Measurements from ENCODE around the gene CHRNB4.

CHRNB4 gene

DNA sequence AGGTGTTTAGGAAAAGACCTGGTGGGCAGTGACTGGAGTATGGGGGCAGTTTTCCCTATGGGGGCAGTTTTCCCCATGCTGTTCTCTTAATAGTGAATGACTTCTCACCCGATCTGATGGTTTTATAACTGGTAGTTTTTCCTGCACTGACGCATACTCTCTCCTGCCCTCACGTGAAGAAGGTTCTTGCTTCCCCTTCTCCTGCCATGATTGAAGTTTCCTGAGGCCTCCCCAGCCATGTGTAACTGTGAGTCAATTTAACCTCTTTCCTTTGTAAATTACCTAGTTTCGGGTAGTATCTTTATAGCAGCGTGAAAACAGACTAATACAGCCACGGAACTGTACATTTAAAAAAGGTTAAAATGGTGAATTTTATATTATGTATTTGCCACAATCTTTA is 25.0 kb upstream of the CHRNB4 start:
- Histone ChIP-seq H4K91ac (ENCODE audit: low read depth, low read length) (no peak overlapping the region), H3K4me3 (ENCODE audit: low read depth, low read length) (no peak overlapping the region), H2BK12ac (ENCODE audit: low read length) (no peak overlapping the region), H3K14ac (ENCODE audit: low read length) (no peak overlapping the region), H3K4me2 (ENCODE audit: low read length) (no peak overlapping the region), H3K36me3 (ENCODE audit: control insufficient read depth in 1 of 2, insufficient read depth in 2 of 2, low read length in 2 of 2) (no peaks in the 10 kb centered on the region), H3K4me1 (ENCODE audit: control insufficient read depth in 1 of 2, insufficient read depth in 2 of 2, low read length in 2 of 2) (no peaks in the 10 kb centered on the region), H3K18ac (ENCODE audit: low read length) (no peak overlapping the region), H2BK120ac (ENCODE audit: insufficient read depth, low read length, poor library complexity) (no peak overlapping the region), H3K79me2 (ENCODE audit: control insufficient read depth, insufficient read depth, low read length, poor library complexity) (no peaks in the 10 kb centered on the region), H4K12ac (ENCODE audit: low read depth, low read length) (no peak overlapping the region), H3K27me3 (ENCODE audit: insufficient read depth, low read length) (no peaks in the 10 kb centered on the region), H3K9ac (ENCODE audit: low read length) (no peak overlapping the region), H2BK5ac (ENCODE audit: low read depth, low read length, poor library complexity) (no peak overlapping the region), H4K8ac (ENCODE audit: low read depth, low read length) (no peak overlapping the region), H3K79me1 (ENCODE audit: low read length) (no peaks in the 10 kb centered on the region), H2AK5ac (ENCODE audit: low read length) (no peak overlapping the region), H2AFZ (ENCODE audit: insufficient read depth, low read length, poor library complexity) (no peak overlapping the region), H3K4ac (ENCODE audit: low read depth, low read length) (no peak overlapping the region), H3K27ac (ENCODE audit: low read depth, low read length) (no peak overlapping the region), H3K9me3 (ENCODE audit: insufficient read depth, low read depth, low read length) (no peaks in the 10 kb centered on the region), H3K23ac (ENCODE audit: low read length) (no peak overlapping the region)
- no peak for DNase-seq
- no CpG with 5 or more reads among the region's 6 CpGs for WGBS (ENCODE audit: extremely low coverage, insufficient coverage, insufficient read length)

DNA sequence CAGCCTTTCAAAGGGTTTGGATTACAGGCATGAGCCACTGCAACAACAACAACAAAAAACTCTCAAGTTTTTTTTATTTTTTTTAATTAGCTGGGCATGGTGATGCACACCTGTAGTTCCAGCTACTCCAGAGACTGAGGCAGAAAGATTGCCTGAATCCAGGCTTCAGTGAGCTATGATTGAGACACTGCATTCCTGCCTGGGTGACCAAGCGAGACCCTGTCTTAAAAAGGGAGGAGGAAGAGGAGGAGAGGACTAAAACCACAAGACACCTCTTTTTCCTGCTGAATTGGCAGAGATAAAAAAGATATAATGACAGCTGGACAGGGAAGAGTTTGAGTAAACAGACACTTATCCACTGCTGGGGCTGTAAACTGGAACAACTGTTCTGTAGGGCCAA is 22.7 kb upstream of the CHRNB4 start:
- Histone ChIP-seq H3K9ac (ENCODE audit: low read length) (no peak overlapping the region), H3K27me3 (ENCODE audit: insufficient read depth, low read length) (no peaks in the 10 kb centered on the region), H3K14ac (ENCODE audit: low read length) (no peak overlapping the region), H4K12ac (ENCODE audit: low read depth, low read length) (no peak overlapping the region), H3K79me1 (ENCODE audit: low read length) (no peaks in the 10 kb centered on the region), H3K23ac (ENCODE audit: low read length) (no peak overlapping the region), H2AK5ac (ENCODE audit: low read length) (no peak overlapping the region), H3K18ac (ENCODE audit: low read length) (no peak overlapping the region), H4K8ac (ENCODE audit: low read depth, low read length) (no peak overlapping the region), H3K27ac (ENCODE audit: low read depth, low read length) (no peak overlapping the region), H3K4ac (ENCODE audit: low read depth, low read length) (no peak overlapping the region), H2BK12ac (ENCODE audit: low read length) (no peak overlapping the region), H4K91ac (ENCODE audit: low read depth, low read length) (no peak overlapping the region), H3K36me3 (ENCODE audit: control insufficient read depth in 1 of 2, insufficient read depth in 2 of 2, low read length in 2 of 2) (no peaks in the 10 kb centered on the region), H3K4me3 (ENCODE audit: low read depth, low read length) (no peak overlapping the region), H3K9me3 (ENCODE audit: insufficient read depth, low read depth, low read length) (no peaks in the 10 kb centered on the region), H2BK120ac (ENCODE audit: insufficient read depth, low read length, poor library complexity) (no peak overlapping the region), H3K79me2 (ENCODE audit: control insufficient read depth, insufficient read depth, low read length, poor library complexity) (no peaks in the 10 kb centered on the region), H2BK5ac (ENCODE audit: low read depth, low read length, poor library complexity) (no peak overlapping the region), H3K4me2 (ENCODE audit: low read length) (no peak overlapping the region), H3K4me1 (ENCODE audit: control insufficient read depth in 1 of 2, insufficient read depth in 2 of 2, low read length in 2 of 2) (no peaks in the 10 kb centered on the region), H2AFZ (ENCODE audit: insufficient read depth, low read length, poor library complexity) (no peak overlapping the region)
- no peak for DNase-seq
- no CpG with 5 or more reads among the region's 1 CpG for WGBS (ENCODE audit: extremely low coverage, insufficient coverage, insufficient read length)

DNA sequence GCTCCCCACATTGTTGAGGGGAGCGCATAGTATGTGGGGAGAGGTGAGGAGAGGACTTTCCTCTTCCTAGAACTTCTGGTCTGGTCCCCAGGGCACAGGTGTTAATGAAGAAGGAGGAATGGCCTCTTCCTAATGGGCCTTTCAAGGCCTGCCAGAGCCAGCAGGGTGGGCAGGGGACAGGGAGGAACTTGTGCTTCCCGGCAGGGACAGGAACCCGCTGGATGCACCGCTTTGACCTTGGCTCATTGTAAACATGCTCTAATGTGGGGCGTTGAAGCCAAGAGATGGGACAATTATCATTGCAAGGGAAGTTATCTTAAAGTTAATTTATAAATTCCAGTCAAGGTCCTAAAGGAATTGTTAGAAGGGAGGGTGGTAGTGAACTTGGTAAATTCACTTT is 21.0 kb upstream of the CHRNB4 start:
- no peak overlapping the region for H4K12ac ChIP-seq (ENCODE audit: low read depth, low read length)
- no peak overlapping the region for H3K4me2 ChIP-seq (ENCODE audit: low read length)
- no peak overlapping the region for H2BK5ac ChIP-seq (ENCODE audit: low read depth, low read length, poor library complexity)
- no peaks in the 10 kb centered on the region for H3K79me2 ChIP-seq (ENCODE audit: control insufficient read depth, insufficient read depth, low read length, poor library complexity)
- DNase-seq = no peak
- H3K23ac ChIP-seq (ENCODE audit: low read length) = no peak overlapping the region
- no peaks in the 10 kb centered on the region for H3K27me3 ChIP-seq (ENCODE audit: insufficient read depth, low read length)
- no peaks in the 10 kb centered on the region for H3K79me1 ChIP-seq (ENCODE audit: low read length)
- H3K4ac ChIP-seq (ENCODE audit: low read depth, low read length) = no peak overlapping the region
- H2AFZ ChIP-seq (ENCODE audit: insufficient read depth, low read length, poor library complexity) = no peak overlapping the region
- H3K18ac ChIP-seq (ENCODE audit: low read length) = no peak overlapping the region
- H3K4me3 ChIP-seq (ENCODE audit: low read depth, low read length) = no peak overlapping the region
- no peak overlapping the region for H2AK5ac ChIP-seq (ENCODE audit: low read length)
- H3K4me1 ChIP-seq (ENCODE audit: control insufficient read depth in 1 of 2, insufficient read depth in 2 of 2, low read length in 2 of 2) = no peaks in the 10 kb centered on the region
- H3K36me3 ChIP-seq (ENCODE audit: control insufficient read depth in 1 of 2, insufficient read depth in 2 of 2, low read length in 2 of 2) = no peaks in the 10 kb centered on the region
- no peak overlapping the region for H3K9ac ChIP-seq (ENCODE audit: low read length)
- no peak overlapping the region for H2BK12ac ChIP-seq (ENCODE audit: low read length)
- H3K9me3 ChIP-seq (ENCODE audit: insufficient read depth, low read depth, low read length) = no peaks in the 10 kb centered on the region
- no CpG with 5 or more reads among the region's 5 CpGs for WGBS (ENCODE audit: extremely low coverage, insufficient coverage, insufficient read length)
- no peak overlapping the region for H4K8ac ChIP-seq (ENCODE audit: low read depth, low read length)
- H4K91ac ChIP-seq (ENCODE audit: low read depth, low read length) = no peak overlapping the region
- no peak overlapping the region for H3K14ac ChIP-seq (ENCODE audit: low read length)
- H2BK120ac ChIP-seq (ENCODE audit: insufficient read depth, low read length, poor library complexity) = no peak overlapping the region
- no peak overlapping the region for H3K27ac ChIP-seq (ENCODE audit: low read depth, low read length)

DNA sequence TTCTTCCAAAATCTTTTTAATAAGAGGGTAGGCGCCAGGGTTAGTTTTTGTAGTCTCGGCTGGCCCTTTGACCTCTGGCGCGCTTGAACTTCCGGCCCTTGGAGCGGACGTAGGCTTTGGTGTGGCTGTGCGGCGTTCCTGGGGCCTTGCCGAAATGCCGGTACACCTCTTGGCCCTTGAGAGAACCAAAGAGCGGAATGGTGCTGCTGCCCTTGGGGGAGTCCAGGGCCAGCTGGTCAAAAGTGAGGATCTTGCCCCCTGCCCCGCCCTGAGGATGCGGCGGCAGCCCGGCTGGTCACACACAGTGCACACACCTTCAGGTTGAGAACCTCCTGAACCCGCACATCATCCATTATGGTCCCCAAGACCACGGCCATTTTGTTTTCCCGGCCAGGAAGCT is 20.0 kb upstream of the CHRNB4 start:
- no peak overlapping the region for H2BK5ac ChIP-seq (ENCODE audit: low read depth, low read length, poor library complexity)
- no peak overlapping the region for H2AFZ ChIP-seq (ENCODE audit: insufficient read depth, low read length, poor library complexity)
- H3K9ac ChIP-seq (ENCODE audit: low read length) = no peak overlapping the region
- no peak overlapping the region for H3K23ac ChIP-seq (ENCODE audit: low read length)
- H4K91ac ChIP-seq (ENCODE audit: low read depth, low read length) = no peak overlapping the region
- no peak overlapping the region for H3K4ac ChIP-seq (ENCODE audit: low read depth, low read length)
- H2AK5ac ChIP-seq (ENCODE audit: low read length) = no peak overlapping the region
- H3K9me3 ChIP-seq (ENCODE audit: insufficient read depth, low read depth, low read length) = no peaks in the 10 kb centered on the region
- H3K27me3 ChIP-seq (ENCODE audit: insufficient read depth, low read length) = no peaks in the 10 kb centered on the region
- no peak overlapping the region for H3K4me3 ChIP-seq (ENCODE audit: low read depth, low read length)
- WGBS (ENCODE audit: extremely low coverage, insufficient coverage, insufficient read length) = no CpG with 5 or more reads among the region's 19 CpGs
- no peak overlapping the region for H4K12ac ChIP-seq (ENCODE audit: low read depth, low read length)
- no peaks in the 10 kb centered on the region for H3K79me1 ChIP-seq (ENCODE audit: low read length)
- H3K14ac ChIP-seq (ENCODE audit: low read length) = no peak overlapping the region
- no peaks in the 10 kb centered on the region for H3K36me3 ChIP-seq (ENCODE audit: control insufficient read depth in 1 of 2, insufficient read depth in 2 of 2, low read length in 2 of 2)
- no peak overlapping the region for H2BK120ac ChIP-seq (ENCODE audit: insufficient read depth, low read length, poor library complexity)
- no peak overlapping the region for H3K4me2 ChIP-seq (ENCODE audit: low read length)
- no peak for DNase-seq
- H3K27ac ChIP-seq (ENCODE audit: low read depth, low read length) = no peak overlapping the region
- no peak overlapping the region for H3K18ac ChIP-seq (ENCODE audit: low read length)
- H3K4me1 ChIP-seq (ENCODE audit: control insufficient read depth in 1 of 2, insufficient read depth in 2 of 2, low read length in 2 of 2) = no peaks in the 10 kb centered on the region
- H3K79me2 ChIP-seq (ENCODE audit: control insufficient read depth, insufficient read depth, low read length, poor library complexity) = no peaks in the 10 kb centered on the region
- H2BK12ac ChIP-seq (ENCODE audit: low read length) = no peak overlapping the region
- no peak overlapping the region for H4K8ac ChIP-seq (ENCODE audit: low read depth, low read length)

Measured in trophoblast cell (in vitro differentiated cells and primary cell).